Measurements from ENCODE around the gene ZNF92. TPM values are rescaled to one million over a fixed set of nuclear protein-coding genes. Genes with fewer than 3 reads are reported as not detected.
A peak's percentile ranks its signal among the peaks of the same experiment; 100 is the strongest.

Gene ZNF92
- total and polyA plus RNA-seq, 2 of the 4 experiments (the other 2 are of a cell fraction) = 2.4 to 6.1 TPM

- H3K56ac ChIP-seq (ENCODE audit: extremely low read depth, insufficient read depth, low read length) = no peak overlapping the region
- no TSS peak for BruUV-seq (replicated peaks)
- no peaks in the 10 kb centered on the region for H3K27me3 ChIP-seq (ENCODE audit: control insufficient read depth, insufficient read depth, low read length)
- intact Hi-C loops (cut with micrococcal nuclease) = no loop called here
- no peak overlapping the region for H3K4me2 ChIP-seq (ENCODE audit: low read depth, low read length)
- H3K23ac ChIP-seq (ENCODE audit: low read depth, low read length) = no peak overlapping the region
- H2BK15ac ChIP-seq (ENCODE audit: low read depth, low read length) = no peak overlapping the region
- WGBS, 2 experiments (ENCODE audit: extremely low coverage in 2 of 2, insufficient read length in 1 of 2) = 72% methylated on average over 21 of the region's 26 CpGs; no CpG with 5 or more reads in 1 of the 2 experiments
- H3K4me3 ChIP-seq (ENCODE audit: insufficient read depth, low read depth, low read length) = no peak overlapping the region
- CTCF ChIA-PET = no interaction called here
- no peak overlapping the region for H4K8ac ChIP-seq (ENCODE audit: low read depth in 2 of 2, low read length in 2 of 2)
- no peak overlapping the region for H3K4ac ChIP-seq (ENCODE audit: low read depth, low read length)
- DNase-seq (no peak), ATAC-seq (ENCODE audit: low read depth) (no peak)
- H3K9ac ChIP-seq (ENCODE audit: low read depth, low read length) = no peak overlapping the region
- H3K18ac ChIP-seq (ENCODE audit: low read depth, low read length) = no peak overlapping the region
- TF ChIP-seq MAFK (IDR thresholded peaks at IDR 0.05; ENCODE audit: low read depth, low read length) = no peak
- TF ChIP-seq USF2 (IDR thresholded peaks at IDR 0.05; ENCODE audit: low read depth, low read length) = peak; percentile 40; the same call in 1 of the 2 replicates
- H2BK20ac ChIP-seq (ENCODE audit: low read depth, low read length) = no peak overlapping the region
- H3K14ac ChIP-seq (replicated peaks; ENCODE audit: low read depth, low read length) = no peak overlapping the region
- H3K9me1 ChIP-seq (ENCODE audit: insufficient read depth, low read length) = no peaks in the 10 kb centered on the region
- POLR2A ChIA-PET (ENCODE audit: unreplicated experiment) = no interaction called here
- no peaks in the 10 kb centered on the region for H3K79me1 ChIP-seq (ENCODE audit: low read depth in 1 of 2, low read length in 2 of 2)
- no peaks in the 10 kb centered on the region for H3K4me1 ChIP-seq (ENCODE audit: control insufficient read depth, insufficient read depth, low read length)
- H4K20me1 ChIP-seq (ENCODE audit: insufficient read depth, low read length) = no peaks in the 10 kb centered on the region
- no peak overlapping the region for H2BK120ac ChIP-seq (ENCODE audit: low read depth, low read length)
- H2AK5ac ChIP-seq (ENCODE audit: low read depth, low read length) = no peak overlapping the region
- no peak overlapping the region for H2BK5ac ChIP-seq (ENCODE audit: low read depth, low read length, poor library complexity, severe bottlenecking)
- dilution Hi-C loops (cut with HindIII; ENCODE audit: low sequenced_read_pairs, unreplicated experiment) = no loop called here
- no peaks in the 10 kb centered on the region for H3K36me3 ChIP-seq (ENCODE audit: control insufficient read depth, insufficient read depth, low read length)
- no peak overlapping the region for H3K27ac ChIP-seq (ENCODE audit: insufficient read depth, low read length)
- peaks cover 6% of the 10 kb centered on the region; the same call in 1 of the 2 replicates for H3K9me3 ChIP-seq (ENCODE audit: control insufficient read depth, insufficient read depth, low read length)
- no peak overlapping the region for H2AK9ac ChIP-seq (replicated peaks; ENCODE audit: low read depth, low read length, poor library complexity)
- H2AFZ ChIP-seq (replicated peaks; ENCODE audit: low read length, poor library complexity) = peak overlapping the region; percentile 14
- H4K5ac ChIP-seq (ENCODE audit: low read depth, low read length) = no peak overlapping the region
- H4K91ac ChIP-seq (ENCODE audit: insufficient read depth, low read depth, low read length) = no peak overlapping the region
- in situ Hi-C loops (cut with MboI; ENCODE audit: low sequenced_read_pairs) = no loop called here
Measured at GRCh38 chr7:65429642-65430343, 56.1 kb downstream of the ZNF92 start.

Data from IMR-90 (cell line).